ENCODE measurements around the gene HS1BP3.

The HS1BP3 gene

GRCh38 chr2:20663196-20664070, 12.5 kb upstream of the HS1BP3 start:
- DNase-seq = no peak

- no peak for DNase-seq
Observed at GRCh38 chr2:20662308-20662937, 11.5 kb upstream of the HS1BP3 start.

DNA sequence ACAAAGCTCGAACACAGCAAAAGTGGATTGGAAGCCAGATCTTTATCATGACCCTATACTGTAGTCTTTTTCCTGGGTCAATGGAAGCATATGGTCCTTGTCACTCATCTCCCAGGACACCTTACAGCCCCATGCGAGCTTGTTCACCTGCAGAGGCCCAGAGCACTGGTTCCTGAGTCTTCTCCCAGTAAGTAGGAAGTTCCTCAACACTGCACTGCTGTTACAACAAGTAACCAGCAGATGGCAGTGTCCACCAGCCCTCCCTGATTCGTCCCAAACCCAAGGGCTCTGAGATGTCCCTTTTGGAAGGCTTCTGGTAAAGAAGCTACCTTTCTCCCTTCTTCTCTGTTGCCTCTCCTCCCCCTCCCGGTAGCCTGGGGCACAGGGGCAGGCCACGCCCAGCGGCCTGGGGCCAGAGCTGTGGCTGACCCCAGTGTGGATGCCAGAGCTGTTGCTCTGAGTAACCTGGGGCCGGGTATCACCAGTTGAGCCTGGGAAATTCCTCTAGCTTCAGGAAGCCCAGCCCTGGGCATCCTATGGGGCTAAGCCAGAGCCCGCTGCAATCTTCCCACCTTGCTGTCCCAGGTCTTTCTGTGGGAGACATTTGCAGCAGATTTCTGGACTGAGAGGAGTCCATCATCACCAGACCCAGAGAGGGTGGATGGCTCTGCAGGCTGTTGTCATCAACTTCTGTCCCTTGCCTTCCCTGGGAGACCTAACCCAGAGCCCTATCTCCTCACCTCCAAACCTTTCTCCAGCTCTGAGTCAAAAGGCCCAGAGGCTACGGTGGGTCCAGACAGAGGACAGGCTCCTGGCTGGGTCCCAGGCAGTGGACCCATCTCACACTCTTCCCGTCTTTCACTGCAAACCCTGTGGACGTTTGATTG, 10.8 kb upstream of the HS1BP3 start:
- DNase-seq = no peak

DNA sequence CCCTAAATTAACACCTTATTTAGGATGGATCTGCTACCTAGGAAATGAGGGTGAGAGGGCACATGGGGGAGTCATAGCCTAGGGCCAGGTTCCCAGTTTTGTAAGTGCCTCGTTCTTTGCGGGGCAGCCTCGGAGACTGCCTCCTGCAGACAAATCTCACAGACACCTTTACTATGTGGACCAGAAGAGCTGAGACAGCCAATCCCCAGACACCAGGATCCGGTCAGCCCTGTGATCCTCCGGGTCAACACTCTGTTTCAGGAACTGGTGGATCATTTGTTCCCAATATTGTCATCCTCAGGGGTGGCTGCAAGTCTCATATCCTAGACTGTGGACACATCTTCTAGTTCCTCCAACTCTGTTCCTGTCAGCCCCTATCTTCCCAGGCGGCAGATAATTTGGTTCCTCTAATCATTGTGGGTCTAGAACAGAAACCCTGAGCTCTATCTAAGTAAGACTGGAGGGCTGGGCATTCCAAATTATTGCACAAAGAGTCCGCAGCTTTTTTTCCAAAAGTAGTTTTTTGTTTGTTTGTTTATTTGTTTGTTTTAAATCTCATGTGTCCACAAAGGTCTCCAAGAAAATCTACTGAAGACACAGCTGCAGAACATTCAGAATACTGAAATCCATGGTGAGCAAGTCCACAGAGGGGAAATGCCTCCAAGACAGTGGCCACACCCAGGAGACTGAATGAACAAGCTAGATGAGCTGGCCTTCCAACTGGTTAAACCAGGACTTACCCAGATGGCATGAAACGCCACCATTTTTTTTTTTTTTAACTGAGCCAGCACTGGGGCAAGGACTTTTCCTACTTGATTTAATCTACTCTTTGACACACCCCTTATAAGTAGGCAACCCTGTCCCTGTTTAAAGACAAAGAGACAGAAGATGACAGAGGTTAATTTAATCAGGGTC, 9.9 kb upstream of the HS1BP3 start:
- DNase-seq = no peak

DNA sequence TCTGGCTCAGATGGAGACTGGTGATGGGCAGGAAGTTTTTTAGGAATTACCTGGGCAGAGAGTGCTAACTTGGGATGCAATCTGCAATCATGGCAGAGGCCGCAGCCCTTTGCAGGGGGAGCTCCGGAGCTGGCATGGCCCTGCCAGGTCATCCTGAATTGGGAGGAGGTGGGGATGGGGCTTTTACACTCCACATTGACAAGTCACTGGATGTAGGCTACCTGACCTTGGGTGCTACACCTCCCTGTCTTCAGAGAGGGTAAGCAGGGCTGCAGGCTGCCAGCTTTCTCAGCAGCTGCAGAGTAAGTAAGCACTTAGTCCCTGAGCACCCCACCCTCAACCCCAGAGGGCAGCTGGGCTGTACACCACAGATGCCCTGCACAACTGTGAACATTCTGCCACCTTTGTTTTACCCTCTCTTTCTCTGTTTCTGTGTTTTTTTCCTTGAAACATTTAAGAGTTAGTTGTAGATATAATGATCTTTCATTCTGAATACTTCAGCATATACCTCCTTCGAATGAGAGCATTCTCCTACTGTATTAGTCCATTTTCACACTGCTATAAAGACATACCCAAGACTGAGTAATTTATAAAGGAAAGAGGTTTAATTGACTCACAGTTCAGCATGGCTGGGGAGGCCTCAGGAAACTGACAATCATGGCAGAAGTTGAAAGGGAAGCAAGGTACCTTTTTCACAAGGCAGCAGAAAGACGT, 6.8 kb upstream of the HS1BP3 start:
- no peak for DNase-seq

- no peak for DNase-seq
Observed at GRCh38 chr2:20656561-20656960, 5.7 kb upstream of the HS1BP3 start.

GRCh38 chr2:20654535-20654813, 3.6 kb upstream of the HS1BP3 start:
- DNase-seq = no peak

- no peak for DNase-seq
Observed at GRCh38 chr2:20653695-20654534, 3.0 kb upstream of the HS1BP3 start.

DNA sequence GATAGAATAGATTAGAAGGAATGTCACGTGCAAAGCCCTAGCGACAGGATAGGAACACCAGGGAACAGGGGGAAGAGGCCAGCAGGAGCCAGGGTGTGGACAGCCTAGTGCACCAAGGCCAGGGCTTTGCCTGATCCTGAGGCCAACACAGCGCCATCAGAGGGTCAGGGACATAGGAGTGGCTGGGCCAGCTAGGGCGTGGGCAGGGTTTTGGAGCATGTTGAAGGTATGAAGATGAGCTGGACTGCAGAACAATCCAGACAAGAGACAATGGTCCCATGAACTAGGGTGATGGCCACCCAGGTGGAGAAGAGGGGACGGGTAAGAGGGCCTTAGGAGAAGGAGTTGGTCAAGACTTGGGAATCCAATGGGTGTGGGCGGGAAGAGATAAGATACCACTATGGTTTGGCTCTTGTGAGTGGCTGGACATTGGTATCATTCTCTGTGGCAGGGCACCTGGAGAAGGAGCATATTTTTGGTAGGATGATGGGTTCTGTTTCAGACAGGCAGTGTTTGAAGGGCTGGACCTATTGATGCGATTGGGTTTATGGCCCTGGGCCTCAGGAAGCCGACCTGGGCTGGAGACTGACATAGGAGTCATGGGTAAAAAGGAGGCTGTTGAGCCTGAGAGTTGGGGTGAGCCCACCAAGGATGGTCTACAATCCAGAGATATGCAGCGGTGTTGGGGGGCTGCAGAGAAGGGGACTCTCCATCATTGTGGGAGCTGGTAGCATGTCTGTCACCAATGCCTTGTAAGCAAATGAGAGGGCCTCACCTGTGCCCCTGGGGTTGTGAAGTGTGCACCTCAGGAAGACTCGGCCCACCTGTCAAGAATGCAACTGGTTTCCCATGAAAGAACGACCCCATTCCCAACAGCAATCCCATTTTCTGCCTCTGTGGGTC, 2.0 kb upstream of the HS1BP3 start:
- DNase-seq = no peak

DNA sequence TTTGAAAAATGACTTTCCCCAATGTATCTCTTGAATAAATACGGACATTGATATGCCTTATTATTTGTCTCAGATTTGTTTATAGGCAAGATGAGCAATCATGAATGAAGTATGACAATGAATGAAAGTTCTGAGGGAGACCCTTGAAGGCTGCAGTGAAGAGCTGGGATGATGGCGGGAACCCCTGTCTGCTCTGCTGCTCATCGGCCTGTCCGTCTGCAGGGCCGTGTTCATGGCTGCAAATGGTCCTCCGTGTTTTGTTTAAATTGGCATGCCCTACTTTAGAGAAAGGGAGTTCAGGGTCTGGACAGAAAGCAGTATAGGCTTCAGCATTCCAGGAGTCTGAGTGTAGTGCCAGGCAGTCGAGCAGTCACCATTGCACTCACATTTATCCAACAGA, 1.2 kb upstream of the HS1BP3 start:
- DNase-seq = no peak

GRCh38 chr2:20651731-20652099, 817 bp upstream of the HS1BP3 start:
- no peak for DNase-seq

DNA sequence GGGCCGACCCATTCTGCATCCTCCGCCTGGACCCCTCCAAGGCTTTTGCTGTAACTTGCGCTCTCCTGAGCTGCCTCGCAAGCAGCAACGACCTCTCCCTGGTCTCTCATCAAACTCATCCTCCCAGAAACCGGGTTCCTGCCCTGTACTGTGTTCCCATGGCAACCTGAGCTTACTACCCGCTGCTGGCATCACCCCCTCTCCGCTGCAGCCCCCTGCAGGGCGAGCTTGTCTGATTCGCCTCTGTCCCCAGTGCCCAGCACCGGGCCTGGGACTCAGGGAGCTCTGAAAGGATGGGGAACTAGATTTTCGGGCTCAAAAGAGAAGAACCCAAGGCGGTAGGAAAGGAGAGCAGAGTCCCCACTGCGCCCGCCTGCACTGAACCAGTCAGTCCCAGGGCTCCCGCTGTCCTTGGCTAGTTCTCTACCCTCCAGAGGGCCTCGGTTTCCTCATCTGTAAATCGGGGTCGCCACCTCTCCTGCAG, 463 bp downstream of the HS1BP3 start:
- no peak for DNase-seq

DNA sequence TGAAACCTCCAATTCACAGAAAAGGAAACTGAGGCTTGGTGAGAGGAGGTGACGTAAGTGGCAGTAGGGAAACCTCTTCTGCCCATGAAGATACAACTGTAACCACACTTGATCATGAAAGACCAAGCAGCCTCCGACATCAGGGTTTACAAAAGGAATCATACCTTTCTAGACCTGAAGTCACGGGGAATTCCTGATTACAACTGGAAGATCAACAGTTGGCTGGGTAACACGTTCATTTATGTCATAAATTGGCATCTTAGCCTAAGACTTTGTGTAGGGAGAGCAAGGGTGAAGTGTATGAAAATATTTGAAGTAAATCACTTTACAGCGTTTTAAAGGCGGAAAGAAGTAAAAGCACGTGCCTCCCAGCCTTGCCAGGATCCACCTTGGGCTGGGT, 922 bp downstream of the HS1BP3 start:
- DNase-seq = no peak

GRCh38 chr2:20649576-20649975, 1.3 kb downstream of the HS1BP3 start:
- no peak for DNase-seq

DNA sequence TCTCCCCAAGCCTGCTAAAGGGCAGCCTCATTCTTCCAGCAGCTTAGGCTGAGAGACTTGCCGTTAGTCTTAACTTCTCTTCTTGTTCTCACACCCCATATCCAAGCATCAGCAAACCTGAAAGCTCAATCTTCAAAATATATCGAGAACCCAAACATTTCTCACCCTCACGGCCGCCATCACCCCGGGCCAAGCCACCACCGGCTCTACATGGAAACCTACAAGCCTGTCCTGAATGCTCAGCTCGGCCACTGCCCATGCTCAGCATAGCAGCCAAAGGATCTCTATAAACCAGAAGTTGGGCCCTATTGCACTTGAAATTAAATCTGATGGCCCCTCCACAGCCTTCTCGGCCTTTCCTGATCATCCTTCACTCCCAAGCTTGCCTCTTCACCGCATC, 2.1 kb downstream of the HS1BP3 start:
- no peak for DNase-seq

DNA sequence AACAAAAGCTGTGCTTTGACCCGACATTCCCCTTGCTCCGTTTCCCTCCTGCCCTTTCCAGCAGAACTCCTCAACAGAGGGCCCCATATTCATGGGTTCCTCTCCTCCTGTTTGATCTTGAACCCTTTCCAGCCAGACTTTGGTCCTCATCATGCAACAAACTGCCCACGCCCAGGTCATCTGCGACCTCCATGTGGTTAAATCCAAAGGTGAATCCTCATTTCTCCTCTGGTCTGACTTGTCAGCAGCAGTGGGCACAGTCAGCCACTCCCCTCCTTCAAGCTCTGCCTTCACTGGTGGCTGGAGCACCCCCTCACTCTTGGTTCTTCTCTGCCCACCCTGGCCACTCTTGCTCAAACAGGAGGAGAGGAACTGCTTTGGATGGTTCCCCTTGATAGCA, 2.7 kb downstream of the HS1BP3 start:
- no peak for DNase-seq

- no peak for DNase-seq
Observed at GRCh38 chr2:20647738-20648137, 3.2 kb downstream of the HS1BP3 start.

DNA sequence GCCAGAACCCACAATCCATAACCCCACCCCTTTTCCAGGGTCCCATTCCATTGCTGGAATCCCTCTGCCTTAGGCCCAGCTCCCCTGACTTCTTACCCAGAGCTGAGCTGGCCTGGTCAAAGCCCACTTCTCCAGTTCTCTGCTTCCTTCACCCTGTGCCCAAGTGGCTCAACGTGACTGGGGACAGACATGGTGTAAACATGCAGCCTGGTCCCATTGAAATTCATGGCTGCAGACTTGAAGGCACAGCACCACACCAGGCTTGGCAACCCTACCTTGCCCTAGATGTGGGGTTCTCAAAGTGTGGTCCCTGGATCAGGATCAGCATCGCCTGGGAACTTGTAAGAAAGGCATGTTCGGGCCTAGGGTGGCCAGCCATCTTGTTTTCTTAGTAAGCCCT, 3.7 kb downstream of the HS1BP3 start:
- DNase-seq = no peak

DNA sequence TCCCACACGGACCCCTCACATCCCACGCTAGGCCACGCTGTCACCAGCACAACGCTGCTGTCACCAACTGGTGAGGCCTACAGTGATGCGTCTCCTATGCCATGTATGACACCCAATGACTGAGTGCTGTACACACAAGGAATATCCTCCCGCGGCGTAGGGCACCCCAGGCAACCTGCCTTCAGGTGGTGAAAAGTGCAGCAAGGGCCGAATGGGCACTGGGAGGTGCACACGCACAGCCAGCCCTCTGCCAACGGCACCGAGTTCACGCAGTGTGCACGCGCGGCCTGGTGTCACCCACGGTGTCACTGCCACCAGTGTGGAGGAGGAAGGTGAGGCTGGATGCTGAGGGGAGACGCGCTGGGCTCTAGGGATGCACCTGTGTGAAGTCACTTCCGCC, 4.5 kb downstream of the HS1BP3 start:
- no peak for DNase-seq

- DNase-seq = no peak
Observed at GRCh38 chr2:20645761-20646160, 5.1 kb downstream of the HS1BP3 start.

All from NCI-H2081 treated with DMSO at 0.1 percent for 48 hours (cell line).